Heart right ventricle (tissue), 16 donors: Measurements from ENCODE around the gene ZMYND15. TPM values are rescaled to one million over a fixed set of nuclear protein-coding genes. Genes with fewer than 3 reads are reported as not detected.

ENCODE experiments used
- ATAC-seq, 8 donors: fragments of 200-7000 bp; cut with Tn5 transposase; one replicate each; pipeline ENCODE4 v1.9.1; 2020; ENCODE audit warnings: mild to moderate bottlenecking in 8 of 8, moderate library complexity in 8 of 8, moderate number of reproducible peaks in 1 of 8
- DNase-seq, 2 donors: peaks; one replicate each; pipeline ENCODE4 v3.0.0-alpha.2; 2020
- H3K27ac ChIP-seq, 10 donors: fragments of 200-600 bp; sonication (generic) in 2 of 10; one replicate each; pipeline versions ENCODE4 v1.5.0 to v1.8.0; 2020 to 2022; ENCODE audit warnings: mild to moderate bottlenecking in 3 of 10
- H3K27me3 ChIP-seq, 7 donors: fragments of 200-600 bp; one replicate each; pipeline ENCODE4 v1.8.0; 2021 to 2022; ENCODE audit warnings: mild to moderate bottlenecking in 2 of 7
- H3K36me3 ChIP-seq, 9 donors: fragments of 200-600 bp; sonication (generic) in 1 of 9; one replicate each; pipeline versions ENCODE4 v1.5.0 to v1.8.0; 2020 to 2022; ENCODE audit warnings: mild to moderate bottlenecking in 2 of 9
- H3K4me1 ChIP-seq, 9 donors: fragments of 200-600 bp; sonication (generic) in 1 of 9; one replicate each; pipeline versions ENCODE4 v1.5.0 to v1.8.0; 2020 to 2022; ENCODE audit warnings: mild to moderate bottlenecking in 4 of 9
- H3K4me3 ChIP-seq, 10 donors: fragments of 200-600 bp; sonication (generic) in 2 of 10; one replicate each; pipeline versions ENCODE4 v1.5.0 to v1.8.0; 2020 to 2022; ENCODE audit warnings: mild to moderate bottlenecking in 7 of 10, moderate library complexity in 2 of 10
- H3K9me3 ChIP-seq, 11 donors: fragments of 200-600 bp in 10 of 11; sonication (generic) in 2 of 11; one replicate each; pipeline versions ENCODE4 v1.5.0 to v1.8.0; 2013 to 2022; ENCODE audit warnings: mild to moderate bottlenecking in 2 of 11, control low read depth in 1 of 11, moderate library complexity in 1 of 11
- CTCF ChIP-seq, 9 donors: fragments of 200-600 bp; sonication (generic) in 2 of 9; IDR thresholded peaks; one replicate each; pipeline versions ENCODE4 v1.5.0 to v1.8.0; 2021 to 2022; ENCODE audit warnings: antibody characterized with exemption in 9 of 9, mild to moderate bottlenecking in 5 of 9, moderate library complexity in 1 of 9
- WGBS, 2 donors: extraction: QIAGEN DNeasy Blood & Tissue Kit; methylation state at CpG; one replicate each; pipeline ENCODE4 v1.1.7; 2013; ENCODE audit warnings: inconsistent platforms in 1 of 2; 5-methylcytosine and 5-hydroxymethylcytosine counted together
- intact Hi-C, 10 donors: fragments of 100-400 bp; cut with DNase I; formaldehyde crosslinking; loops; one replicate each; pipeline versions ENCODE4 v1.11.1 to v1.14.2; 2022
- polyA plus RNA-seq, 2 donors: library from polyadenylated mRNA; stranded (reverse); fragments of 200-250 nt; gene quantifications; one replicate each; pipeline ENCODE4 v1.2.3, GENCODE V29; 2013
- total RNA-seq, 10 donors: library from RNA; stranded (reverse); fragmentation: NEBNext Ultra II Directional in 3 of 10; extraction: Animal tissue kit (Norgen Biotek cat#: 25700) in 3 of 10; gene quantifications; one replicate each; pipeline versions ENCODE4 v1.2.1 to v1.2.4, GENCODE V29; 2021 to 2023
- donor health status: Arrhythmogenic right ventricular cardiomyopathy.
- donor health status: ischemic (EF 13 %, LVEDD 7.1; RV severe dilation, severe dysfunction).
- donor health status: healthy with polysubstance abuse.
- donor health status: DM: no; HTN: yes; CAD: no.
- donor health status: DM: no; HTN: no; CAD: no.
- donor health status: ischemic (EF 25% LVEDD 6.9; RV normal size, moderate dysfunction).
- donor health status: ischemic (EF 25% LVEDD 5.7; RV mildly dilated, moderate dysfunction).
- donor health status: healthy.
- donor health status: DM: yes; HTN: yes; CAD: no.
- donor health status: Ischemic cardiomyopathy.
- donor health status: ischemic (EF 35%, LVEDD 5.7; RV mildly dilated, moderate dysfunction).
- donor health status: nonischemic (EF 11% LVEDD 7.7; RV severe dilation, severe dysfunction).
- donor health status: DM: yes; HTN: yes; CAD: no.
- donor health status: PGD.
- donor health status: ischemic (EF 29% LVEDD 5.4; RV normal size, mild dysfunction).
- donor health status: nonischemic (EF 23%, LVEDD 6.1; RV moderate dilation, normal function).

Gene ZMYND15
- total and polyA plus RNA-seq, 12 donors = 0.15 to 2.1 (median 0.32) TPM; not detected in 1

- Histone ChIP-seq H3K27ac (peak overlapping the region in 1 of 10 donors; percentile 31), H3K36me3 (peaks cover 0 to 64% (median 0%) of the 10 kb centered on the region in 9 donors), H3K4me1 (peaks cover 0 to 26% (median 9%) of the 10 kb centered on the region in 9 donors), H3K4me3 (no peak overlapping the region), H3K27me3 (no peaks in the 10 kb centered on the region), H3K9me3 (no peaks in the 10 kb centered on the region)
- intact Hi-C loops = no loop called here
- TF ChIP-seq CTCF (IDR thresholded peaks at IDR 0.05) = no peak
- WGBS, 2 donors = 84 to 87% methylated on average over 10 of the region's 10 CpGs
- DNase-seq = no peak
- no peak for ATAC-seq
These were observed 20.5 kb upstream of the ZMYND15 start for GRCh38 chr17:4719146-4719545.

- DNase-seq = no peak
- 68 to 72% methylated on average over 15 of the region's 15 CpGs for WGBS, 2 donors
- Histone ChIP-seq H3K27me3 (no peaks in the 10 kb centered on the region), H3K4me3 (no peak overlapping the region), H3K9me3 (no peaks in the 10 kb centered on the region), H3K36me3 (peaks cover 0 to 64% (median 0%) of the 10 kb centered on the region in 9 donors), H3K27ac (peak overlapping the region in 2 of 10 donors; percentile 14 to 31), H3K4me1 (peaks cover 0 to 26% (median 9%) of the 10 kb centered on the region in 9 donors)
- intact Hi-C loops = no loop called here
- peak in 5 of 8 donors; percentile 16 to 62 (median 41) for ATAC-seq
- TF ChIP-seq CTCF (IDR thresholded peaks at IDR 0.05) = no peak
These were observed 19.9 kb upstream of the ZMYND15 start for GRCh38 chr17:4719684-4720221.

- Histone ChIP-seq H3K27me3 (no peaks in the 10 kb centered on the region), H3K9me3 (no peaks in the 10 kb centered on the region), H3K4me3 (no peak overlapping the region), H3K4me1 (peaks cover 0 to 26% (median 9%) of the 10 kb centered on the region in 9 donors), H3K27ac (peak overlapping the region in 4 of 10 donors; percentile 47 to 68 (median 62)), H3K36me3 (peaks cover 0 to 62% (median 0%) of the 10 kb centered on the region in 9 donors)
- 94 to 95% methylated on average over 7 of the region's 7 CpGs for WGBS, 2 donors
- DNase-seq = no peak
- intact Hi-C loops = no loop called here
- ATAC-seq = no peak
- TF ChIP-seq CTCF (IDR thresholded peaks at IDR 0.05) = no peak
These were observed 18.8 kb upstream of the ZMYND15 start for GRCh38 chr17:4720787-4721186.

- Histone ChIP-seq H3K9me3 (no peaks in the 10 kb centered on the region), H3K27me3 (no peaks in the 10 kb centered on the region), H3K4me3 (no peak overlapping the region), H3K27ac (peak overlapping the region in 7 of 10 donors; percentile 15 to 68 (median 47)), H3K36me3 (peaks cover 0 to 55% (median 0%) of the 10 kb centered on the region in 9 donors), H3K4me1 (peaks cover 0 to 26% (median 9%) of the 10 kb centered on the region in 9 donors)
- peak; percentile 39 to 85 (median 56) for ATAC-seq
- no peak for TF ChIP-seq CTCF (IDR thresholded peaks at IDR 0.05)
- WGBS, 2 donors = 52 to 70% methylated on average over 20 of the region's 20 CpGs
- intact Hi-C loops = no loop called here
- DNase-seq = no peak
These were observed 18.2 kb upstream of the ZMYND15 start for GRCh38 chr17:4721203-4722135.
